HG03439 (cell line): ENCODE results near the gene C22orf15.

Source experiments
- ATAC-seq: cut with Tn5 transposase; IDR thresholded peaks from one replicate; pipeline ENCODE4 v1.9.1; 2021; ENCODE audit warnings: mild to moderate bottlenecking, moderate library complexity; ENCODE audit not compliant: unreplicated experiment

Gene C22orf15

DNA sequence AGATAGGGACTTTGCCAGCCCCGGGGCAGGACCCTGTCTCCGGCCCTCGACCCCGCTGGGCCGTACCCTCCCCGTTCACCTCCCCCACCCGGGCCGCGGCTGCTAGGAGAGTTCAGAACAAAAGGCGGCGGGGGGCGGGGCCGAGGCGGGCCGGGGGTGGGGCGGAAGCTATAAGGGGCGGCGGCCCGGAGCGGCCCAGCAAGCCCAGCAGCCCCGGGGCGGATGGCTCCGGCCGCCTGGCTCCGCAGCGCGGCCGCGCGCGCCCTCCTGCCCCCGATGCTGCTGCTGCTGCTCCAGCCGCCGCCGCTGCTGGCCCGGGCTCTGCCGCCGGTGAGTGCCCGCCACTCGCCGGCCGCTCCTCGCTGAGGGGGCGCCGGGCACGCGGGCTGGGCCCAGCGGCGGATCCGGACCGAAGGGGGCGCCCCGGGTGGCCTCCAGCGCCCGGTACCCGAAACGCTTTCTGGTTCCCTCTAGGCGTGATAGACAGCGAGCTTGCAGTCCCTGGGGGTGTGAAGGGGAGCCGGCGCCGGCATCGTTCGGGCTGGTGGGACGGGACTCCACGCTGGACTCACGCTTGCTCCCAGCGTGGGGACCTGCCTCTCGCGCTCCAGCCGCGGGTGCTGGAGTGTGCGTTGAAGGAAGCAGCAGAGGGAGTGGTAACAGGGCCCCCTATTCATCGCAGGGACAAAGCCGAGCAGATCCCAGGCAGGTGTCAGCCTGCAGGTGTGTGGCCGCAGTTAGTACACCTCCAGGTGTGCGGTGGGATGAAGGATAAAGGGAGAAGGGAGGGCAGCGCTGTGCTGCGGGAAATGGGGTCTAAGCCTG, 10.1 kb downstream of the C22orf15 start, which contains the start of gene MMP11:
Gene MMP11 (plus strand): TSS at position 201 of the 825 bp plus-strand sequence. CDS start 22 bp downstream, at position 223.
- ATAC-seq = no peak

GRCh38 chr22:23773483-23774113, 10.8 kb downstream of the C22orf15 start:
- no peak for ATAC-seq

DNA sequence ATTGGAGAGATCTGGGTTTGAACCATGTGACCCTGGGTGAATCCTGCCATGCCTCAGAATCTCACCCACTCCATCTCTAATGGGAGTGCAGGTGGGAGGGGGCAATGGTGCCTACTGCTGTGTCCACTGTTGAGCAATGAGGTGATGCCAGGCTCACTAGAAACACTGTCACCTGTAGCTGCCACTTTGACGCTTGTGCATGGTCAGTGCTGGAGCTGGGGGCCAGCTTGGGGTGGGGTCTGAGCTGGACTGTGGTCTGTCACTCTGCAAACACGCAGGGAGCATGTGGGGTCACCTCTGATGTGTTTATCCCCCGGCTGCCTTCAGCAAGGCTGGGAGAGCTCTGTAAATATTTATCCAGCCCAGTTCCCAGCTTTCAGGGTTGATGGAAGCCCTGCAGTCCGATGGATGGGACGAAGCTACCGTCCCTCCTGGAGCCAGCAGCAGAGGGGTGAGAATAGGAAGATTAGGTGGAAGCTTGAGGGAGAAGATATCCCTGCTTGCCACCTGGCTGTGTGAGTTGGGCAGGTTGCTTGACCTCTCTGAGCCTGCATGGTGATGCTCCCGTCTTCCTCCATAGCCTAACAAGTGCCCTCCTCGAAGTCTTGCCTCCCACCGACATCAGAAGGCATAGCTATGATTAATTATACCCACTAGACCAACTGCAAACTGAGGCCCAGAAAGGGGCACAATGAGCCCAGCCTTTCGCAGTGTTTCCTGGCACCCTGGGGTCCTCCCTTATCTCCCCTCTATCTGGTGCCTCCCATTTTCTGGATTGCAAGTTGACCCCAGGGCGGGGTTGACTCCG, 11.5 kb downstream of the C22orf15 start:
- ATAC-seq = no peak

DNA sequence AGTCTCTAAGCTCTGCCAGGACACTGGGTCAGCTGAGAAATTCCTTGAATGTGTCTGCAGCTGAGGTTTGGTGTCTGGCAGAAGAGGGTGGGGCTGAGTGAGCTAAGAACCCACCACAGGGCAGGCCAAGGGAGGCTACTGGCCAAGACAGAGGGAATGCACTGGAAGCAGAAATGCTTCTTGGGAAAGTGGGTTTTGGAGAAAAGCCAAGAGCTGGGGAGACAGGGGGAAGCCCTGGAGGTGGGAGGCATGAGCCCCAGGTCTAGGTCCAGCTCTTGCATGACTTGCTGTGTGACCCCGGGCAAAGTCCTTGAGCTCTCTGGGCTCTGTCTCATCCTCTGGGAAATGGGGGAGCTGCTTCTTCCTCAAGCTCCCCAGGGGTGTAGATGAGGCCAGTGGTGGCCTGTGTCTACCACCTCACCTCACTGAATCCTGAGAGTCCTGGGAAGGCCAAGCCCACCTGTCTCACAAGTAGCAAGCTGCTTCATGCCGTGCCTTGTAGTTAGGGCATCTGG, 12.2 kb downstream of the C22orf15 start:
- ATAC-seq = no peak

DNA sequence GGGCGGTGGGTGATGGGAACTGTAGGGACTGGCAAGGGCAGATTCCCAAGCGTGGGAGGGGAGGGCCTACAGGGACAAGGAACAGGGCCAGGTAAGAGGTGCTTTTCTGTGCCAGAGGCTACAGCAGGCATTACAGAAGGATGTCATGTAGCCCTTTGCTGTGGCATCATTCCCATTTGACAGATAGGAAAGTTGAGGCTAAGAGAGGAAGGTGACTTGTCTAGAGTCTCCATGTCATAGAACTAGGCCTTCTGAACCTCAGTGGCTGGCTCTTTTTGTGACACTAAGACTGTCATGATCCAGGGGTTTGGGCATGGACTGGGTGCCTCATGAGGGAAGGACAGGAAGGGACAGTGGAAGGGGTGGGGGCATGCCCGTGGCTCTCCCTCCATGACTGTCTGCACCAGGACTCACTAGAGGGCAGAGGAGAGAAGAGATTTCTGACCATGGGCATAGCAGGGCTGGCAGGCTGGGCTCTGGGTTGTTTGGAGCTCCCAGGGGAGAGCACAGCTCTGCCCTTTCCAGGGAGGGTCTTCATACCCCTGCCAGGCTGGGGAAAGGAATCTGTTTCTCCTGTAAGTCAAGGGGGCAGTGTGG, 13.1 kb downstream of the C22orf15 start:
- ATAC-seq = no peak

- no peak for ATAC-seq
Observed at GRCh38 chr22:23777776-23778576, 15.2 kb downstream of the C22orf15 start.

DNA sequence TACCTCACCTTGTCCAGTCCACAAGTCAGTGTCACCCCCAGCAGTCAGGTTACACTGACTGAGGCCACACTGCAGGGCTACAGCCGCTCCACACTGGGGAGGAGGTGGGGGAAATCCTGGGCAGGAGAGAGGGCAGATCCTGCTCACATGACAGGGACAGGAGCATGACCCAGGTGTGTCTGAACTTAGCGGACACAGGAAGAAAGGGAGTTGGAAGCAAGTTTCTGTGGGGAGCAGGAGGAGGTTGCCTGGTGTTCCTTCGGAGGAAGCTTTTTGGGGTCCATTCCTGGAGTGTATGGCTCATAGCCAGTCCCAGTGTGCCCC, 15.7 kb downstream of the C22orf15 start:
- no peak for ATAC-seq

DNA sequence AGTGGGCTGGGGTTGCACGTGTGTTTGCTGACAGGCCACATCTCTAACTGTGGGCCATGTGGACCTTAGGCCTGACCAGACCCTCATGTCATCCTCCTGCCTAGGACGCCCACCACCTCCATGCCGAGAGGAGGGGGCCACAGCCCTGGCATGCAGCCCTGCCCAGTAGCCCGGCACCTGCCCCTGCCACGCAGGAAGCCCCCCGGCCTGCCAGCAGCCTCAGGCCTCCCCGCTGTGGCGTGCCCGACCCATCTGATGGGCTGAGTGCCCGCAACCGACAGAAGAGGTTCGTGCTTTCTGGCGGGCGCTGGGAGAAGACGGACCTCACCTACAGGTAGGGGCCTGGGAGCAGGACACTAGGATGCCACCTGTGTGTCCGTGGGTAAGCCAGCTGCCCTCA, 16.3 kb downstream of the C22orf15 start:
- no peak for ATAC-seq

DNA sequence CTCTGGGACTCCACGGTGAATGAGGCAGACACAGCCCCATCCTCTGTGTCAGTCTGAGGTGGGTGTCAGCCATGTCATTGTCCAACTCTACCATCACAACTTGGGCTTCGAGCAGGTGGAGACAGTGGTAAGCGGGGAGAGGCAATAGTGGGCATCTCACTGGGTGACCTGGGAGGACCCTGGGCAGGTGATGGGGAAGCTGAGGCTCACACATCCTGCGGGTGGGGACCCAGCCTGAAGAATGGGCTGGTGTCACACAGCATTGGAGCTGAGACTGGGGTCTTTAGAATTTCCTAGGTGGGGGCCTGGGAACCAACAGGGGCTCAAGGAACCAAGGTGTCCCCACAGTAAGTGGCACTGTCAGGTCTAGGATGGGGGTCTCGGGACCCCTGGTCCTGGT, 16.9 kb downstream of the C22orf15 start:
- ATAC-seq = no peak

DNA sequence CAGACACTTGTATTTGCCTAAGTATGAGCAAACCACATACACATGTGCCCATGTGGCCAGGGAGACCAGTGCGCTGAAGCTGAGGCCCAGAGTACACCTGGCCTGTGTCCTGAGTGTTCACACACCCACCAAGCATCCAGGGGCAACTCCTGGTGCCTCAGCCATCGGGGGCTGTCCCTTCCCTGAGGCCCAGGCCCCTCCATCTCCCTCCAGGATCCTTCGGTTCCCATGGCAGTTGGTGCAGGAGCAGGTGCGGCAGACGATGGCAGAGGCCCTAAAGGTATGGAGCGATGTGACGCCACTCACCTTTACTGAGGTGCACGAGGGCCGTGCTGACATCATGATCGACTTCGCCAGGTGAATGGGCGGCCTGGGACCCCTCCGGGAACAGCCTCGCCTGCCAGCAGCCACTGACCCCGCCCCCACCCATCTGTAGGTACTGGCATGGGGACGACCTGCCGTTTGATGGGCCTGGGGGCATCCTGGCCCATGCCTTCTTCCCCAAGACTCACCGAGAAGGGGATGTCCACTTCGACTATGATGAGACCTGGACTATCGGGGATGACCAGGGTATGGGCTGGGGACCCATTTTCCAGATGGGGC, 17.5 kb downstream of the C22orf15 start:
- ATAC-seq = no peak

GRCh38 chr22:23781065-23781464, 18.3 kb downstream of the C22orf15 start:
- ATAC-seq = no peak

GRCh38 chr22:23781511-23782183, 18.9 kb downstream of the C22orf15 start:
- ATAC-seq = no peak

- no peak for ATAC-seq
Observed at GRCh38 chr22:23782252-23782651, 19.5 kb downstream of the C22orf15 start.

DNA sequence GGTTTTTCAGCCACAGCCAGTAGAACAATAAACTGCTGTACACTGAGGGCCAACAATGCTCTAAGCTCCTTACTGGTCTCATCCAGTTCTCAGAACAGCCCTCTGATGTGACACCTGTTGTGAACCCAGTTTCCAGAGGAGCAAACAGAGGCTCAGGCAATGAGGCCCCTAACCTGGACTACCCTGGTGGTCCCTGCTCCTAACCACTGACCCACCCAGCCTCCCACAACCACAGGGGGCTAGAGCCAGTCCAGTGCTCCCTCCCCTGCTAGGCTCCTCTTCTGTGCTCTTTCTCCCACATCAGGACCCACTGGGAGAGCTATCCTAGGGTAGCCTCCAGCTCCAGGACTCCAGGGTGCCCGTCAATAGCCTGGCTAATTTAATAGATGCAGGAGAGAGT, 19.9 kb downstream of the C22orf15 start:
- ATAC-seq = no peak

DNA sequence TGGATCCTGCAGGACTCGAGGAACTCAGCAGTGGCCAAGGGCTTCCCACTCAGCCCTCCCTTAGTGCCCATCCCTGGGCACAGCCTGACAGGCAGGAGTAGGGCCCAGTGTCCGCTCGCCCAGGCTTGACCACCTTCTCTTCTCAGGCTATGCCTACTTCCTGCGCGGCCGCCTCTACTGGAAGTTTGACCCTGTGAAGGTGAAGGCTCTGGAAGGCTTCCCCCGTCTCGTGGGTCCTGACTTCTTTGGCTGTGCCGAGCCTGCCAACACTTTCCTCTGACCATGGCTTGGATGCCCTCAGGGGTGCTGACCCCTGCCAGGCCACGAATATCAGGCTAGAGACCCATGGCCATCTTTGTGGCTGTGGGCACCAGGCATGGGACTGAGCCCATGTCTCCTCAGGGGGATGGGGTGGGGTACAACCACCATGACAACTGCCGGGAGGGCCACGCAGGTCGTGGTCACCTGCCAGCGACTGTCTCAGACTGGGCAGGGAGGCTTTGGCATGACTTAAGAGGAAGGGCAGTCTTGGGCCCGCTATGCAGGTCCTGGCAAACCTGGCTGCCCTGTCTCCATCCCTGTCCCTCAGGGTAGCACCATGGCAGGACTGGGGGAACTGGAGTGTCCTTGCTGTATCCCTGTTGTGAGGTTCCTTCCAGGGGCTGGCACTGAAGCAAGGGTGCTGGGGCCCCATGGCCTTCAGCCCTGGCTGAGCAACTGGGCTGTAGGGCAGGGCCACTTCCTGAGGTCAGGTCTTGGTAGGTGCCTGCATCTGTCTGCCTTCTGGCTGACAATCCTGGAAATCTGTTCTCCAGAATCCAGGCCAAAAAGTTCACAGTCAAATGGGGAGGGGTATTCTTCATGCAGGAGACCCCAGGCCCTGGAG, 20.7 kb downstream of the C22orf15 start:
- ATAC-seq = no peak

- ATAC-seq = no peak
Observed at GRCh38 chr22:23784215-23784732, 21.5 kb downstream of the C22orf15 start.

GRCh38 chr22:23786261-23786710, 23.5 kb downstream of the C22orf15 start:
- no peak for ATAC-seq
